Activated T-cell treated with anti-CD3 and anti-CD28 coated beads for 48 hours (primary cell): ENCODE data around the gene FAM111A.
"Not testable (repeated sequence)": the region's sequence is repeated elsewhere in the genome, so short reads cannot be mapped to it uniquely, and the experiment has no call there.

ENCODE experiments used
- DNase-seq: peaks from one replicate; pipeline ENCODE4 v3.0.0-alpha.2; 2020; ENCODE audit warnings: low read depth

The FAM111A gene

GRCh38 chr11:59142530-59143507, at the start of gene FAM111A:
Gene FAM111A (plus strand): TSS chr11:59142856. CDS start chr11:59148873, 6,017 bp downstream.
- peak; percentile 77 for DNase-seq

- DNase-seq = not testable (repeated sequence)
These were observed 49.1 kb upstream of the FAM111A start for GRCh38 chr11:59093576-59093975.

- DNase-seq = not testable (repeated sequence)
These were observed 47.4 kb upstream of the FAM111A start for GRCh38 chr11:59095225-59095624.

GRCh38 chr11:59095972-59096575, 46.6 kb upstream of the FAM111A start:
- DNase-seq = not testable (repeated sequence)

GRCh38 chr11:59097113-59097708, 45.4 kb upstream of the FAM111A start:
- DNase-seq = peak; percentile 47

- not testable (repeated sequence) for DNase-seq
These were observed 44.7 kb upstream of the FAM111A start for GRCh38 chr11:59097938-59098337.

GRCh38 chr11:59102259-59102765, 40.3 kb upstream of the FAM111A start:
- peak; percentile 68 for DNase-seq

GRCh38 chr11:59106363-59107336, 36.0 kb upstream of the FAM111A start, which contains the start of gene FAM111B:
Gene FAM111B (plus strand): TSS chr11:59107237. CDS start chr11:59109626, 2,389 bp downstream.
- DNase-seq = peak; percentile 64

- DNase-seq = not testable (repeated sequence)
These were observed 34.9 kb upstream of the FAM111A start for GRCh38 chr11:59107721-59108120.

- DNase-seq = no peak
These were observed 30.2 kb upstream of the FAM111A start for GRCh38 chr11:59112494-59112893.

GRCh38 chr11:59114344-59114743, 28.3 kb upstream of the FAM111A start:
- no peak for DNase-seq

- no peak for DNase-seq
These were observed 27.1 kb upstream of the FAM111A start for GRCh38 chr11:59115553-59115952.

GRCh38 chr11:59117774-59118173, 24.9 kb upstream of the FAM111A start:
- no peak for DNase-seq

- DNase-seq = no peak
These were observed 22.8 kb upstream of the FAM111A start for GRCh38 chr11:59119826-59120225.

GRCh38 chr11:59135648-59136461, 6.8 kb upstream of the FAM111A start:
- DNase-seq = peak; percentile 82

- DNase-seq = not testable (repeated sequence)
These were observed 6.1 kb upstream of the FAM111A start for GRCh38 chr11:59136551-59136950.

GRCh38 chr11:59137190-59137589, 5.5 kb upstream of the FAM111A start:
- DNase-seq = no peak

GRCh38 chr11:59138643-59139042, 4.0 kb upstream of the FAM111A start:
- DNase-seq = no peak

GRCh38 chr11:59141191-59141590, 1.5 kb upstream of the FAM111A start:
- DNase-seq = no peak
